HepG2 (cell line): Measurements from ENCODE around the gene VARS2. TPM values are rescaled to one million over a fixed set of nuclear protein-coding genes. Genes with fewer than 3 reads are reported as not detected.

ENCODE experiments used
- ELF1 ChIP-seq: sonication (generic); formaldehyde crosslinking; IDR thresholded peaks from 2 replicates; pipeline ENCODE4 v1.4.0; 2020; ENCODE audit warnings: missing genetic modification reagents
- ELF3 ChIP-seq: IDR thresholded peaks from 2 replicates; pipeline ENCODE4 v1.6.1; 2016; ENCODE audit warnings: missing genetic modification reagents, missing compliant biosample characterization
- ERF ChIP-seq: IDR thresholded peaks from 2 replicates; pipeline ENCODE4 v1.6.1; 2018; ENCODE audit warnings: missing biosample characterization, missing genetic modification reagents
- FOSL2 ChIP-seq: sonication (generic); formaldehyde crosslinking; IDR thresholded peaks from 2 replicates; pipeline ENCODE4 v1.4.0; 2020; ENCODE audit warnings: missing genetic modification reagents
- MAFF ChIP-seq: IDR thresholded peaks from 2 replicates; pipeline ENCODE4 v1.6.1; 2011; ENCODE audit warnings: low read depth, low read length, improper control_type of control experiment
- MTA1 ChIP-seq: sonication (generic); formaldehyde crosslinking; IDR thresholded peaks from 2 replicates; pipeline ENCODE4 v1.4.0; 2020; ENCODE audit warnings: missing genetic modification reagents, mild to moderate bottlenecking, borderline replicate concordance
- RAD21 ChIP-seq: fragments of 450-650 bp; formaldehyde crosslinking; IDR thresholded peaks from 2 replicates; pipeline ENCODE4 v1.5.0; 2020; ENCODE audit warnings: mild to moderate bottlenecking
- SMC3 ChIP-seq: IDR thresholded peaks from 2 replicates; pipeline ENCODE4 v1.6.1; 2011; ENCODE audit warnings: low read length, improper control_type of control experiment
- SOX6 ChIP-seq, 2 experiments: fragments of 450-650 bp in 1 of 2; sonication (generic) in 1 of 2; formaldehyde crosslinking in 1 of 2; IDR thresholded peaks; 2 replicates each; pipeline versions ENCODE4 v1.4.0 to v1.6.1; 2017 to 2020; ENCODE audit warnings: antibody characterized with exemption in 1 of 2, mild to moderate bottlenecking in 1 of 2, missing genetic modification reagents in 1 of 2
- SSRP1 ChIP-seq: IDR thresholded peaks from 2 replicates; pipeline ENCODE4 v1.6.1; 2016; ENCODE audit warnings: control low read depth
- TGIF2 ChIP-seq: IDR thresholded peaks from 2 replicates; pipeline ENCODE4 v1.6.1; 2016; ENCODE audit warnings: control low read depth, missing compliant biosample characterization
- ZNF234 ChIP-seq: sonication (generic); formaldehyde crosslinking; conservative IDR thresholded peaks from 2 replicates; pipeline ENCODE4 v1.5.1; 2020; ENCODE audit warnings: mild to moderate bottlenecking, missing genetic modification reagents
- polyA plus RNA-seq, 8 experiments: library from polyadenylated mRNA; depleted of rRNA in 3 of 8; stranded (reverse) in 7 of 8; unstranded in 1 of 8; fragments of >200 nt; fragmentation: Illumina TruSeq in 4 of 8; extraction: Trizol in 4 of 8; gene quantifications; 2 replicates each; pipeline versions ENCODE4 v1.2.1 to v1.2.3, GENCODE V29; 2011 to 2016; ENCODE audit warnings: low read depth in 4 of 8, missing spikeins in 1 of 8, mixed read lengths in 1 of 8; ENCODE audit not compliant: insufficient read depth in 1 of 8
- total RNA-seq, 5 experiments: library from RNA; depleted of rRNA; stranded (reverse); fragments of >200 nt; fragmentation: Illumina TruSeq; extraction: Trizol; gene quantifications; 2 replicates each; pipeline ENCODE4 v1.2.3, GENCODE V29; 2016; ENCODE audit warnings: low read depth in 1 of 5
- TF ChIP-seq, protein P1 (sequence below): IDR thresholded peaks from 2 replicates; pipeline ENCODE4 v1.6.1; 2018; ENCODE audit warnings: missing genetic modification reagents, mild to moderate bottlenecking, missing compliant biosample characterization
- TF ChIP-seq, protein P2 (sequence below): sonication (generic); formaldehyde crosslinking; IDR thresholded peaks from 2 replicates; pipeline ENCODE4 v1.4.0; 2020; ENCODE audit warnings: missing genetic modification reagents
- TF ChIP-seq, protein P3 (sequence below): sonication (generic); formaldehyde crosslinking; IDR thresholded peaks from 2 replicates; pipeline ENCODE4 v1.4.0; 2020; ENCODE audit warnings: mild to moderate bottlenecking, low read depth, missing genetic modification reagents
- TF ChIP-seq, protein P4 (sequence below): sonication (generic); formaldehyde crosslinking; IDR thresholded peaks from 2 replicates; pipeline ENCODE4 v1.5.1; 2020; ENCODE audit warnings: mild to moderate bottlenecking, missing genetic modification reagents, moderate library complexity
- TF ChIP-seq, protein P5 (sequence below): sonication (generic); formaldehyde crosslinking; IDR thresholded peaks from 2 replicates; pipeline ENCODE4 v1.5.0; 2020; ENCODE audit warnings: missing genetic modification reagents

Gene VARS2
- total and polyA plus RNA-seq, 2 of the 13 experiments (the other 11 are each of a cell fraction or from before 2014, with no cell fraction given) = 61.8 to 71.8 TPM

DNA sequence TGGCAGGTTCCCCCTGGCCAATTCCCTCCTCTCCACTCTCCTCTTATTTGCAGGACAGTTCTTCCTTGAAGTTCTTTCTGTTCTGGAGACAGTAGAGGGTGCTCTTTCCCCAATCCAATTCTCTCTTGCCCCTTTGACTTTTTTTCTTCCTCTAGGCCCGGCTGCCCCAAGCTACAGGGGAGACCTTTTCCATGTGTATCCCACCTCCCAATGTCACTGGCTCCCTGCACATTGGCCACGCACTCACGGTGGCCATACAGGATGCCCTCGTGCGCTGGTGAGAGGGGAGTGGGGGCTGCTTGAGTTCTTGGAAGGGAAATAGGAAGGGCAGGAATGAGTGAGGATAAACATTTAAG, 1.5 kb downstream of the VARS2 start (continued):
- TF ChIP-seq, protein P1, sequence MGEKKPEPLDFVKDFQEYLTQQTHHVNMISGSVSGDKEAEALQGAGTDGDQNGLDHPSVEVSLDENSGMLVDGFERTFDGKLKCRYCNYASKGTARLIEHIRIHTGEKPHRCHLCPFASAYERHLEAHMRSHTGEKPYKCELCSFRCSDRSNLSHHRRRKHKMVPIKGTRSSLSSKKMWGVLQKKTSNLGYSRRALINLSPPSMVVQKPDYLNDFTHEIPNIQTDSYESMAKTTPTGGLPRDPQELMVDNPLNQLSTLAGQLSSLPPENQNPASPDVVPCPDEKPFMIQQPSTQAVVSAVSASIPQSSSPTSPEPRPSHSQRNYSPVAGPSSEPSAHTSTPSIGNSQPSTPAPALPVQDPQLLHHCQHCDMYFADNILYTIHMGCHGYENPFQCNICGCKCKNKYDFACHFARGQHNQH = 0 out of 2 replicates have a peak, but pooled peaks have one; percentile 19
- TF ChIP-seq, protein P2, sequence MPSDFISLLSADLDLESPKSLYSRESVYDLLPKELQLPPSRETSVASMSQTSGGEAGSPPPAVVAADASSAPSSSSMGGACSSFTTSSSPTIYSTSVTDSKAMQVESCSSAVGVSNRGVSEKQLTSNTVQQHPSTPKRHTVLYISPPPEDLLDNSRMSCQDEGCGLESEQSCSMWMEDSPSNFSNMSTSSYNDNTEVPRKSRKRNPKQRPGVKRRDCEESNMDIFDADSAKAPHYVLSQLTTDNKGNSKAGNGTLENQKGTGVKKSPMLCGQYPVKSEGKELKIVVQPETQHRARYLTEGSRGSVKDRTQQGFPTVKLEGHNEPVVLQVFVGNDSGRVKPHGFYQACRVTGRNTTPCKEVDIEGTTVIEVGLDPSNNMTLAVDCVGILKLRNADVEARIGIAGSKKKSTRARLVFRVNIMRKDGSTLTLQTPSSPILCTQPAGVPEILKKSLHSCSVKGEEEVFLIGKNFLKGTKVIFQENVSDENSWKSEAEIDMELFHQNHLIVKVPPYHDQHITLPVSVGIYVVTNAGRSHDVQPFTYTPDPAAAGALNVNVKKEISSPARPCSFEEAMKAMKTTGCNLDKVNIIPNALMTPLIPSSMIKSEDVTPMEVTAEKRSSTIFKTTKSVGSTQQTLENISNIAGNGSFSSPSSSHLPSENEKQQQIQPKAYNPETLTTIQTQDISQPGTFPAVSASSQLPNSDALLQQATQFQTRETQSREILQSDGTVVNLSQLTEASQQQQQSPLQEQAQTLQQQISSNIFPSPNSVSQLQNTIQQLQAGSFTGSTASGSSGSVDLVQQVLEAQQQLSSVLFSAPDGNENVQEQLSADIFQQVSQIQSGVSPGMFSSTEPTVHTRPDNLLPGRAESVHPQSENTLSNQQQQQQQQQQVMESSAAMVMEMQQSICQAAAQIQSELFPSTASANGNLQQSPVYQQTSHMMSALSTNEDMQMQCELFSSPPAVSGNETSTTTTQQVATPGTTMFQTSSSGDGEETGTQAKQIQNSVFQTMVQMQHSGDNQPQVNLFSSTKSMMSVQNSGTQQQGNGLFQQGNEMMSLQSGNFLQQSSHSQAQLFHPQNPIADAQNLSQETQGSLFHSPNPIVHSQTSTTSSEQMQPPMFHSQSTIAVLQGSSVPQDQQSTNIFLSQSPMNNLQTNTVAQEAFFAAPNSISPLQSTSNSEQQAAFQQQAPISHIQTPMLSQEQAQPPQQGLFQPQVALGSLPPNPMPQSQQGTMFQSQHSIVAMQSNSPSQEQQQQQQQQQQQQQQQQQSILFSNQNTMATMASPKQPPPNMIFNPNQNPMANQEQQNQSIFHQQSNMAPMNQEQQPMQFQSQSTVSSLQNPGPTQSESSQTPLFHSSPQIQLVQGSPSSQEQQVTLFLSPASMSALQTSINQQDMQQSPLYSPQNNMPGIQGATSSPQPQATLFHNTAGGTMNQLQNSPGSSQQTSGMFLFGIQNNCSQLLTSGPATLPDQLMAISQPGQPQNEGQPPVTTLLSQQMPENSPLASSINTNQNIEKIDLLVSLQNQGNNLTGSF (CRISPR knock-in tag) = no peak
- 0 out of 2 replicates have a peak, but pooled peaks have one; percentile 53 for TF ChIP-seq TGIF2
- no peak for TF ChIP-seq ELF1 (CRISPR knock-in tag)
- 0 out of 2 replicates have a peak, but pooled peaks have one; percentile 35 for TF ChIP-seq SSRP1 (CRISPR knock-in tag)
- TF ChIP-seq MTA1 (CRISPR knock-in tag) = no peak
- TF ChIP-seq MAFF = no peak
- TF ChIP-seq SOX6 (IDR thresholded peaks at IDR 0.05) = no peak
- no peak for TF ChIP-seq SOX6 (CRISPR knock-in tag; IDR thresholded peaks at IDR 0.05)
- TF ChIP-seq, protein P3, sequence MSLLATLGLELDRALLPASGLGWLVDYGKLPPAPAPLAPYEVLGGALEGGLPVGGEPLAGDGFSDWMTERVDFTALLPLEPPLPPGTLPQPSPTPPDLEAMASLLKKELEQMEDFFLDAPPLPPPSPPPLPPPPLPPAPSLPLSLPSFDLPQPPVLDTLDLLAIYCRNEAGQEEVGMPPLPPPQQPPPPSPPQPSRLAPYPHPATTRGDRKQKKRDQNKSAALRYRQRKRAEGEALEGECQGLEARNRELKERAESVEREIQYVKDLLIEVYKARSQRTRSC (CRISPR knock-in tag) = no peak
- peak; percentile 33; the same call in 1 of the 2 replicates for TF ChIP-seq ERF
- 0 out of 2 replicates have a peak, but pooled peaks have one; percentile 32 for TF ChIP-seq ELF3
- TF ChIP-seq, protein P4, sequence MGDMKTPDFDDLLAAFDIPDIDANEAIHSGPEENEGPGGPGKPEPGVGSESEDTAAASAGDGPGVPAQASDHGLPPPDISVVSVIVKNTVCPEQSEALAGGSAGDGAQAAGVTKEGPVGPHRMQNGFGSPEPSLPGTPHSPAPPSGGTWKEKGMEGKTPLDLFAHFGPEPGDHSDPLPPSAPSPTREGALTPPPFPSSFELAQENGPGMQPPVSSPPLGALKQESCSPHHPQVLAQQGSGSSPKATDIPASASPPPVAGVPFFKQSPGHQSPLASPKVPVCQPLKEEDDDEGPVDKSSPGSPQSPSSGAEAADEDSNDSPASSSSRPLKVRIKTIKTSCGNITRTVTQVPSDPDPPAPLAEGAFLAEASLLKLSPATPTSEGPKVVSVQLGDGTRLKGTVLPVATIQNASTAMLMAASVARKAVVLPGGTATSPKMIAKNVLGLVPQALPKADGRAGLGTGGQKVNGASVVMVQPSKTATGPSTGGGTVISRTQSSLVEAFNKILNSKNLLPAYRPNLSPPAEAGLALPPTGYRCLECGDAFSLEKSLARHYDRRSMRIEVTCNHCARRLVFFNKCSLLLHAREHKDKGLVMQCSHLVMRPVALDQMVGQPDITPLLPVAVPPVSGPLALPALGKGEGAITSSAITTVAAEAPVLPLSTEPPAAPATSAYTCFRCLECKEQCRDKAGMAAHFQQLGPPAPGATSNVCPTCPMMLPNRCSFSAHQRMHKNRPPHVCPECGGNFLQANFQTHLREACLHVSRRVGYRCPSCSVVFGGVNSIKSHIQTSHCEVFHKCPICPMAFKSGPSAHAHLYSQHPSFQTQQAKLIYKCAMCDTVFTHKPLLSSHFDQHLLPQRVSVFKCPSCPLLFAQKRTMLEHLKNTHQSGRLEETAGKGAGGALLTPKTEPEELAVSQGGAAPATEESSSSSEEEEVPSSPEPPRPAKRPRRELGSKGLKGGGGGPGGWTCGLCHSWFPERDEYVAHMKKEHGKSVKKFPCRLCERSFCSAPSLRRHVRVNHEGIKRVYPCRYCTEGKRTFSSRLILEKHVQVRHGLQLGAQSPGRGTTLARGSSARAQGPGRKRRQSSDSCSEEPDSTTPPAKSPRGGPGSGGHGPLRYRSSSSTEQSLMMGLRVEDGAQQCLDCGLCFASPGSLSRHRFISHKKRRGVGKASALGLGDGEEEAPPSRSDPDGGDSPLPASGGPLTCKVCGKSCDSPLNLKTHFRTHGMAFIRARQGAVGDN (CRISPR knock-in tag) = peak; percentile 32; the same call in 1 of the 2 replicates
- TF ChIP-seq SMC3 = peak; percentile 70
- 0 out of 2 replicates have a peak, but pooled peaks have one; percentile 17 for TF ChIP-seq FOSL2 (CRISPR knock-in tag)
- TF ChIP-seq RAD21 = peak; percentile 44; the same call in 1 of the 2 replicates
- TF ChIP-seq, protein P5, sequence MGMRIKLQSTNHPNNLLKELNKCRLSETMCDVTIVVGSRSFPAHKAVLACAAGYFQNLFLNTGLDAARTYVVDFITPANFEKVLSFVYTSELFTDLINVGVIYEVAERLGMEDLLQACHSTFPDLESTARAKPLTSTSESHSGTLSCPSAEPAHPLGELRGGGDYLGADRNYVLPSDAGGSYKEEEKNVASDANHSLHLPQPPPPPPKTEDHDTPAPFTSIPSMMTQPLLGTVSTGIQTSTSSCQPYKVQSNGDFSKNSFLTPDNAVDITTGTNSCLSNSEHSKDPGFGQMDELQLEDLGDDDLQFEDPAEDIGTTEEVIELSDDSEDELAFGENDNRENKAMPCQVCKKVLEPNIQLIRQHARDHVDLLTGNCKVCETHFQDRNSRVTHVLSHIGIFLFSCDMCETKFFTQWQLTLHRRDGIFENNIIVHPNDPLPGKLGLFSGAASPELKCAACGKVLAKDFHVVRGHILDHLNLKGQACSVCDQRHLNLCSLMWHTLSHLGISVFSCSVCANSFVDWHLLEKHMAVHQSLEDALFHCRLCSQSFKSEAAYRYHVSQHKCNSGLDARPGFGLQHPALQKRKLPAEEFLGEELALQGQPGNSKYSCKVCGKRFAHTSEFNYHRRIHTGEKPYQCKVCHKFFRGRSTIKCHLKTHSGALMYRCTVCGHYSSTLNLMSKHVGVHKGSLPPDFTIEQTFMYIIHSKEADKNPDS = no peak
- TF ChIP-seq ZNF234 (CRISPR knock-in tag) = no peak
